IMR-90 (cell line): ENCODE results near the gene GRHL3. TPM values are rescaled to one million over a fixed set of nuclear protein-coding genes. Genes with fewer than 3 reads are reported as not detected.

Source experiments
- ATAC-seq: fragments of 200-7000 bp; cut with Tn5 transposase; 2 replicates; pipeline ENCODE4 v1.9.1; 2020; ENCODE audit warnings: low read depth, mild to moderate bottlenecking, moderate library complexity
- BruUV-seq: library from RNA; stranded (reverse); fragments of 400-500 nt; replicated peaks from 2 replicates; lab custom pipeline; 2021; lab: Mats Ljungman, UMichigan
- CTCF ChIA-PET: fragments of 300-600 bp; formaldehyde crosslinking; extraction: SDS; loops from one replicate; lab custom pipeline; 2021; ENCODE audit warnings: antibody characterized with exemption; lab: Yijun Ruan, JAX
- POLR2A ChIA-PET: fragments of 300-600 bp; sonication (Branson Sonifier 250); formaldehyde crosslinking; loops from one replicate; lab custom pipeline; 2022; ENCODE audit warnings: antibody characterized with exemption; ENCODE audit not compliant: unreplicated experiment; lab: Charles Lee
- DNase-seq: peaks from one replicate; pipeline ENCODE4 v3.0.0; 2013
- H2AFZ ChIP-seq: replicated peaks from 2 replicates; pipeline ENCODE3; 2013; ENCODE audit warnings: low read length, mild to moderate bottlenecking; ENCODE audit not compliant: poor library complexity
- H2AK5ac ChIP-seq: 2 replicates; pipeline ENCODE4 v1.6.1; 2013; ENCODE audit warnings: low read depth, low read length, inconsistent platforms
- H2AK9ac ChIP-seq: replicated peaks from 2 replicates; pipeline ENCODE3; 2013; ENCODE audit warnings: mild to moderate bottlenecking, low read depth, low read length, moderate library complexity; ENCODE audit not compliant: poor library complexity
- H2BK120ac ChIP-seq: 2 replicates; pipeline ENCODE4 v1.6.1; 2013; ENCODE audit warnings: low read depth, low read length, inconsistent platforms
- H2BK15ac ChIP-seq: 3 replicates; pipeline ENCODE4 v1.6.1; 2013; ENCODE audit warnings: low read depth, low read length, inconsistent platforms
- H2BK20ac ChIP-seq: 2 replicates; pipeline ENCODE4 v1.6.1; 2013; ENCODE audit warnings: low read depth, mild to moderate bottlenecking, inconsistent platforms, low read length, moderate library complexity
- H2BK5ac ChIP-seq: 2 replicates; pipeline ENCODE4 v1.6.1; 2013; ENCODE audit warnings: mild to moderate bottlenecking, low read depth, low read length, inconsistent platforms; ENCODE audit not compliant: poor library complexity, severe bottlenecking
- H3K14ac ChIP-seq: replicated peaks from 2 replicates; pipeline ENCODE4 v1.6.1; 2013; ENCODE audit warnings: low read depth, low read length, inconsistent platforms
- H3K18ac ChIP-seq: 2 replicates; pipeline ENCODE4 v1.6.1; 2013; ENCODE audit warnings: low read depth, low read length, control low read depth
- H3K23ac ChIP-seq: 2 replicates; pipeline ENCODE4 v1.6.1; 2013; ENCODE audit warnings: low read depth, low read length, inconsistent platforms
- H3K27ac ChIP-seq: 2 replicates; pipeline ENCODE4 v1.5.1; 2013; ENCODE audit warnings: mild to moderate bottlenecking, control low read depth, low read length; ENCODE audit not compliant: insufficient read depth
- H3K27me3 ChIP-seq: 2 replicates; pipeline ENCODE4 v1.6.1; 2013; ENCODE audit warnings: low read length; ENCODE audit not compliant: control insufficient read depth, insufficient read depth
- H3K36me3 ChIP-seq: 2 replicates; pipeline ENCODE4 v1.6.1; 2013; ENCODE audit warnings: low read length, mixed read lengths; ENCODE audit not compliant: control insufficient read depth, insufficient read depth
- H3K4ac ChIP-seq: 2 replicates; pipeline ENCODE4 v1.6.1; 2013; ENCODE audit warnings: low read depth, low read length, inconsistent platforms
- H3K4me1 ChIP-seq: 2 replicates; pipeline ENCODE4 v1.6.1; 2013; ENCODE audit warnings: low read length, mixed read lengths; ENCODE audit not compliant: control insufficient read depth, insufficient read depth
- H3K4me2 ChIP-seq: 2 replicates; pipeline ENCODE4 v1.6.1; 2013; ENCODE audit warnings: low read depth, mild to moderate bottlenecking, control low read depth, low read length, moderate library complexity
- H3K4me3 ChIP-seq: 2 replicates; pipeline ENCODE4 v1.5.1; 2013; ENCODE audit warnings: low read depth, mild to moderate bottlenecking, control low read depth, low read length, moderate library complexity; ENCODE audit not compliant: insufficient read depth
- H3K56ac ChIP-seq: 2 replicates; pipeline ENCODE4 v1.6.1; 2013; ENCODE audit warnings: low read length, inconsistent platforms; ENCODE audit not compliant: insufficient read depth; ENCODE audit errors: extremely low read depth
- H3K79me1 ChIP-seq, 2 experiments: 2 replicates each; pipeline ENCODE4 v1.6.1; 2013; ENCODE audit warnings: low read length in 2 of 2, inconsistent platforms in 1 of 2, low read depth in 1 of 2
- H3K9ac ChIP-seq: 2 replicates; pipeline ENCODE4 v1.6.1; 2013; ENCODE audit warnings: low read depth, low read length, control low read depth
- H3K9me1 ChIP-seq: 2 replicates; pipeline ENCODE4 v1.6.1; 2013; ENCODE audit warnings: low read length, inconsistent platforms; ENCODE audit not compliant: insufficient read depth
- H3K9me3 ChIP-seq: 2 replicates; pipeline ENCODE4 v1.6.1; 2013; ENCODE audit warnings: low read length; ENCODE audit not compliant: control insufficient read depth, insufficient read depth
- H4K20me1 ChIP-seq: 2 replicates; pipeline ENCODE4 v1.6.1; 2013; ENCODE audit warnings: low read length, inconsistent platforms; ENCODE audit not compliant: insufficient read depth
- H4K5ac ChIP-seq: 2 replicates; pipeline ENCODE4 v1.6.1; 2013; ENCODE audit warnings: mild to moderate bottlenecking, low read depth, low read length, control low read depth
- H4K8ac ChIP-seq, 2 experiments: 2 replicates each; pipeline ENCODE4 v1.6.1; 2013; ENCODE audit warnings: low read depth in 2 of 2, low read length in 2 of 2, control low read depth in 1 of 2, inconsistent platforms in 1 of 2
- H4K91ac ChIP-seq: 2 replicates; pipeline ENCODE4 v1.6.1; 2013; ENCODE audit warnings: low read depth, low read length, inconsistent platforms; ENCODE audit not compliant: insufficient read depth
- NFE2L2 ChIP-seq: fragments of 150-350 bp; IDR thresholded peaks from 2 replicates; pipeline ENCODE4 v1.6.1; 2016; ENCODE audit warnings: low read depth, mild to moderate bottlenecking, low read length
- SMC3 ChIP-seq: fragments of 150-350 bp; IDR thresholded peaks from 2 replicates; pipeline ENCODE4 v1.6.1; 2016; ENCODE audit warnings: low read depth, mild to moderate bottlenecking, antibody characterized with exemption, low read length, moderate library complexity
- WGBS, 2 experiments: methylation state at CpG; one replicate each; pipeline versions ENCODE4 v1.1.5 to v1.1.7; 2013; ENCODE audit warnings: missing lambda C conversion rate in 2 of 2; ENCODE audit not compliant: insufficient read length in 1 of 2; ENCODE audit errors: extremely low coverage in 2 of 2; 5-methylcytosine and 5-hydroxymethylcytosine counted together
- dilution Hi-C: fragments of 300-500 bp; cut with HindIII; formaldehyde crosslinking; loops from one replicate; pipeline ENCODE4 v1.14.3; 2018; ENCODE audit warnings: low sequenced_read_pairs; ENCODE audit not compliant: unreplicated experiment
- in situ Hi-C: fragments of 300-500 bp; cut with MboI; formaldehyde crosslinking; loops from 3 replicates; pipeline ENCODE4 v1.14.3; 2019; ENCODE audit warnings: low sequenced_read_pairs, inconsistent platforms, mixed read lengths
- intact Hi-C: fragments of 100-400 bp; cut with micrococcal nuclease; formaldehyde crosslinking; loops from 2 replicates; pipeline ENCODE4 v1.10.0; 2022
- polyA plus RNA-seq, 3 experiments: library from polyadenylated mRNA; depleted of rRNA; stranded (reverse); fragments of >200 nt; gene quantifications; 2 replicates each; pipeline ENCODE4 v1.2.3, GENCODE V29; 2012; ENCODE audit warnings: low replicate concordance in 1 of 3
- total RNA-seq: library from RNA; depleted of rRNA; stranded (reverse); fragments of >200 nt; gene quantifications from 2 replicates; pipeline ENCODE4 v1.2.3, GENCODE V29; 2012

Gene GRHL3
- total and polyA plus RNA-seq, 2 of the 4 experiments (the other 2 are of a cell fraction): not detected

GRCh38 chr1:24318615-24319311 lies 394 bp upstream of the GRHL3 start:
- no peak overlapping the region for H3K4ac ChIP-seq
- H2AFZ ChIP-seq: no peak overlapping the region
- H2AK9ac ChIP-seq: no peak overlapping the region
- no TSS peak for BruUV-seq
- H3K36me3 ChIP-seq: no peaks in the 10 kb centered on the region
- no peak overlapping the region for H2BK20ac ChIP-seq
- H2BK120ac ChIP-seq: no peak overlapping the region
- no peak overlapping the region for H3K4me2 ChIP-seq
- DNase-seq: no peak
- no CpG with 5 or more reads among the region's 5 CpGs for WGBS, 2 experiments
- H3K14ac ChIP-seq: no peak overlapping the region
- in situ Hi-C loops (no loop called here), dilution Hi-C loops (no loop called here), intact Hi-C loops (no loop called here)
- no peaks in the 10 kb centered on the region; the same call in 1 of the 2 replicates for H3K9me1 ChIP-seq
- H3K79me1 ChIP-seq: no peaks in the 10 kb centered on the region
- CTCF ChIA-PET: interaction anchor here (0.7 kb wide), 2 partner anchors 21 to 475 kb away, joined by 3 read pairs; no protein-coding TSS in a partner anchor
- H4K5ac ChIP-seq: no peak overlapping the region
- POLR2A ChIA-PET: no interaction called here
- H2BK15ac ChIP-seq: no peak overlapping the region
- H3K18ac ChIP-seq: no peak overlapping the region
- H4K91ac ChIP-seq: no peak overlapping the region
- no peak overlapping the region for H3K4me3 ChIP-seq
- no peak overlapping the region for H3K9ac ChIP-seq
- H3K27me3 ChIP-seq: peaks cover 64% of the 10 kb centered on the region
- peaks cover 10% of the 10 kb centered on the region for H3K4me1 ChIP-seq
- H2BK5ac ChIP-seq: no peak overlapping the region
- H3K27ac ChIP-seq: no peak overlapping the region
- no peak overlapping the region for H3K56ac ChIP-seq
- no peak overlapping the region for H4K8ac ChIP-seq
- H3K23ac ChIP-seq: no peak overlapping the region
- H2AK5ac ChIP-seq: no peak overlapping the region
- ATAC-seq: no peak
- H4K20me1 ChIP-seq: no peaks in the 10 kb centered on the region
- TF ChIP-seq NFE2L2: no peak
- no peak for TF ChIP-seq SMC3
- no peaks in the 10 kb centered on the region for H3K9me3 ChIP-seq
